MM.1S (cell line): Measurements from ENCODE around the gene SPTBN1.

Experiments used
- CTCF ChIP-seq: fragments of 300-600 bp; sonication (generic); IDR thresholded peaks from 2 replicates; pipeline ENCODE4 v1.5.1; 2016; ENCODE audit warnings: antibody characterized with exemption, low read length, mixed read lengths
- EZH2 ChIP-seq: fragments of 300-600 bp; sonication (generic); optimal IDR thresholded peaks from 2 replicates; pipeline ENCODE3; 2017; ENCODE audit warnings: low read depth, mild to moderate bottlenecking, antibody characterized with exemption, low read length, mixed read lengths
- EZH2phosphoT487 ChIP-seq: fragments of 300-600 bp; sonication (generic); IDR thresholded peaks from 2 replicates; pipeline ENCODE4 v1.6.1; 2018; ENCODE audit warnings: antibody characterized with exemption, low read length

- TF ChIP-seq CTCF, result no peak
- no peak for TF ChIP-seq EZH2
- TF ChIP-seq EZH2phosphoT487, result no peak
Measured at GRCh38 chr2:54570925-54571694, 115.0 kb downstream of the SPTBN1 start.
